K562 (cell line): ENCODE data around the gene LTBP1.

Experiments
- BHLHE40 ChIP-seq: IDR thresholded peaks from 2 replicates; pipeline ENCODE4 v1.6.1; 2011; ENCODE audit warnings: low read length, improper control_type of control experiment
- POLR2AphosphoS5 ChIP-seq: IDR thresholded peaks from 2 replicates; pipeline ENCODE4 v1.6.1; 2011; ENCODE audit warnings: mild to moderate bottlenecking, low read depth, low read length, moderate library complexity; ENCODE audit not compliant: control insufficient read depth, insufficient read depth
- TF ChIP-seq, protein P1 (sequence below), 3 experiments: IDR thresholded peaks in 2 of 3; conservative IDR thresholded peaks in 1 of 3; 2 replicates each; pipeline ENCODE4 v1.5.1; 2011 to 2012; ENCODE audit warnings: low read length in 3 of 3, mild to moderate bottlenecking in 3 of 3, control low read depth in 2 of 3, improper control_type of control experiment in 1 of 3, inconsistent platforms in 1 of 3, low read depth in 1 of 3, mixed read lengths in 1 of 3, moderate library complexity in 1 of 3; ENCODE audit not compliant: insufficient read depth in 2 of 3

DNA sequence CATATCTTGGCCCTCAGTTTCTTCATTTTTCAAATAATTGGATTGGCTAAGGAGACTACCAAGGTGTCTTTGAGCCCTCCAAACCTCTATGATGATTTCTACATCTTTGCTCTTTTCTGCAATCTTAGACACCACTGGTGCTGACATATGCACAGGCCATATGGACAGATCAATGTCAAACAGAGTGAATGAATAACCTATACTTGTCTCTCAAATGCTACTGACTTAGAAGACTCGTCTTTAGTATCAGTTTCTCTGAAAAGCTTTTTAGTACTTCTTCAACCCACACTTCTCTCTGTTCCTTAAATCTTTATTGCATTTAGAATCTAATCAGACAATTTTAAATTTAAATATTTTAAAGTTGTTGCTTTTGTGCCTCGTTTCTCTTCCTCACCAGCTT, 258.2 kb downstream of the LTBP1 start:
- TF ChIP-seq POLR2AphosphoS5 (no peak), BHLHE40 (no peak)
- TF ChIP-seq, protein P1, sequence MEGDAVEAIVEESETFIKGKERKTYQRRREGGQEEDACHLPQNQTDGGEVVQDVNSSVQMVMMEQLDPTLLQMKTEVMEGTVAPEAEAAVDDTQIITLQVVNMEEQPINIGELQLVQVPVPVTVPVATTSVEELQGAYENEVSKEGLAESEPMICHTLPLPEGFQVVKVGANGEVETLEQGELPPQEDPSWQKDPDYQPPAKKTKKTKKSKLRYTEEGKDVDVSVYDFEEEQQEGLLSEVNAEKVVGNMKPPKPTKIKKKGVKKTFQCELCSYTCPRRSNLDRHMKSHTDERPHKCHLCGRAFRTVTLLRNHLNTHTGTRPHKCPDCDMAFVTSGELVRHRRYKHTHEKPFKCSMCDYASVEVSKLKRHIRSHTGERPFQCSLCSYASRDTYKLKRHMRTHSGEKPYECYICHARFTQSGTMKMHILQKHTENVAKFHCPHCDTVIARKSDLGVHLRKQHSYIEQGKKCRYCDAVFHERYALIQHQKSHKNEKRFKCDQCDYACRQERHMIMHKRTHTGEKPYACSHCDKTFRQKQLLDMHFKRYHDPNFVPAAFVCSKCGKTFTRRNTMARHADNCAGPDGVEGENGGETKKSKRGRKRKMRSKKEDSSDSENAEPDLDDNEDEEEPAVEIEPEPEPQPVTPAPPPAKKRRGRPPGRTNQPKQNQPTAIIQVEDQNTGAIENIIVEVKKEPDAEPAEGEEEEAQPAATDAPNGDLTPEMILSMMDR (IDR thresholded peaks at IDR 0.05 in 2 of 3, conservative IDR thresholded peaks at IDR 0.05 in 1 of 3; ENCODE audit: insufficient read depth in 2 of 3, low read depth in 1 of 3, low read length in 3 of 3): no peak
